Stimulated activated CD4-positive, alpha-beta T cell treated with anti-CD3 and anti-CD28 coated beads, Interleukin-2, amount 100 ng/mL, for 24 hours (primary cell): ENCODE measurements around the gene TDRKH.
"Not testable (repeated sequence)": the region's sequence is repeated elsewhere in the genome, so short reads cannot be mapped to it uniquely, and the experiment has no call there.

ENCODE experiments used
- DNase-seq, 2 donors: peaks; one replicate each; pipeline ENCODE4 v3.0.0-alpha.2; 2020

The TDRKH gene

GRCh38 chr1:151801310-151801820, 11.1 kb upstream of the TDRKH start:
- no peak for DNase-seq

- DNase-seq, result no peak
These were observed 10.5 kb upstream of the TDRKH start for GRCh38 chr1:151800830-151801229.

GRCh38 chr1:151799179-151800022, 9.1 kb upstream of the TDRKH start:
- no peak for DNase-seq

- no peak for DNase-seq
These were observed 8.3 kb upstream of the TDRKH start for GRCh38 chr1:151798571-151798970.

- DNase-seq, result peak in 1 of 2 donors; percentile 9
These were observed 796 bp upstream of the TDRKH start for GRCh38 chr1:151790940-151791651.

- DNase-seq, result no peak
These were observed 2.6 kb downstream of the TDRKH start for GRCh38 chr1:151787689-151788088.

GRCh38 chr1:151783796-151784195, 6.5 kb downstream of the TDRKH start:
- DNase-seq, result no peak

GRCh38 chr1:151782741-151783140, 7.6 kb downstream of the TDRKH start:
- no peak for DNase-seq

- DNase-seq, result not testable (repeated sequence)
These were observed 8.3 kb downstream of the TDRKH start for GRCh38 chr1:151782026-151782425.

- DNase-seq, result not testable (repeated sequence)
These were observed 9.6 kb downstream of the TDRKH start for GRCh38 chr1:151780736-151781135.

- DNase-seq, result no peak
These were observed 10.4 kb downstream of the TDRKH start for GRCh38 chr1:151779852-151780251.

GRCh38 chr1:151777317-151777716, 13.0 kb downstream of the TDRKH start:
- DNase-seq, result no peak

GRCh38 chr1:151776665-151777062, 13.6 kb downstream of the TDRKH start:
- DNase-seq, result no peak

GRCh38 chr1:151775894-151776664, 14.2 kb downstream of the TDRKH start:
- no peak for DNase-seq

GRCh38 chr1:151774256-151774922, 15.9 kb downstream of the TDRKH start:
- no peak for DNase-seq

GRCh38 chr1:151773702-151774101, 16.6 kb downstream of the TDRKH start:
- no peak for DNase-seq

GRCh38 chr1:151769270-151769669, 21.0 kb downstream of the TDRKH start:
- DNase-seq, result not testable (repeated sequence)

GRCh38 chr1:151768351-151769066, 21.8 kb downstream of the TDRKH start:
- not testable (repeated sequence) for DNase-seq

- DNase-seq, result no peak
These were observed 26.3 kb downstream of the TDRKH start for GRCh38 chr1:151763990-151764389.

- peak; percentile 88 to 90 for DNase-seq
These were observed 27.1 kb downstream of the TDRKH start, which contains the start of gene MRPL9 for GRCh38 chr1:151762941-151763921. MRPL9 (minus strand) TSS chr1:151763496; CDS start chr1:151763479, 17 bp downstream.
